ENCODE results near the gene ALOX5. TPM values are rescaled to one million over a fixed set of nuclear protein-coding genes. Genes with fewer than 3 reads are reported as not detected.
"Not testable (repeated sequence)": the region's sequence is repeated elsewhere in the genome, so short reads cannot be mapped to it uniquely, and the experiment has no call there.

Gene ALOX5
- total RNA-seq, 1 experiment from 2014 or later = 3.4 TPM

DNA sequence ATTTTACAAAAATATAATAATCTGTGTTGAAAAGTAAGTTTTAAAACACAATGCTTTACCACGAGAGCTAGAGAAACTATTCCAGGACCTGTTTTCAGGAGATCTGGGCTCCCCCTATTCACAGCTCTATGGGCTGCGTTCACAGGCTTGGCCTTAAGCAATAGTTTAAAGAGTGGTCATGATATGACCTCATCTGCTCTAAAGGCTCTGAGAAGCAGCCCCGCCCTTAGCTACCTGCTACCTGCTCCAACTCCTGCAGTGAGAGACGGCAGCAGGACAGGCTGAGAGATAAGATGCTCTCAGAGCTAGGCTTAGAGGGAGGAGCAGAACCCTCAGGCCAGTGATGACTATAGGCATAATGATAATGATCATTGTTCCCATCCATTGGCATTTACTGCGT lies 12.6 kb downstream of the ALOX5 start:
- no peak for DNase-seq (ENCODE audit: low spot score)
- ChIA-PET POLR2A (no interaction called here), CTCF (no interaction called here)
- no peak overlapping the region for H3K27ac Mint-ChIP-seq
- H3K27me3 Mint-ChIP-seq (ENCODE audit: low read depth) = peaks cover 13% of the 10 kb centered on the region
- H3K4me1 Mint-ChIP-seq = peaks cover 5% of the 10 kb centered on the region; the same call in 1 of the 2 replicates
- H3K9me3 Mint-ChIP-seq = peaks cover 28% of the 10 kb centered on the region
- ATAC-seq = no peak
- H3K36me3 Mint-ChIP-seq = peaks cover 15% of the 10 kb centered on the region
- no peak overlapping the region for H3K4me3 Mint-ChIP-seq
- TF ChIP-seq, protein P1, sequence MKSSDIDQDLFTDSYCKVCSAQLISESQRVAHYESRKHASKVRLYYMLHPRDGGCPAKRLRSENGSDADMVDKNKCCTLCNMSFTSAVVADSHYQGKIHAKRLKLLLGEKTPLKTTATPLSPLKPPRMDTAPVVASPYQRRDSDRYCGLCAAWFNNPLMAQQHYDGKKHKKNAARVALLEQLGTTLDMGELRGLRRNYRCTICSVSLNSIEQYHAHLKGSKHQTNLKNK (CRISPR knock-in tag; IDR thresholded peaks at IDR 0.05) = no peak
- TF ChIP-seq, protein P2, sequence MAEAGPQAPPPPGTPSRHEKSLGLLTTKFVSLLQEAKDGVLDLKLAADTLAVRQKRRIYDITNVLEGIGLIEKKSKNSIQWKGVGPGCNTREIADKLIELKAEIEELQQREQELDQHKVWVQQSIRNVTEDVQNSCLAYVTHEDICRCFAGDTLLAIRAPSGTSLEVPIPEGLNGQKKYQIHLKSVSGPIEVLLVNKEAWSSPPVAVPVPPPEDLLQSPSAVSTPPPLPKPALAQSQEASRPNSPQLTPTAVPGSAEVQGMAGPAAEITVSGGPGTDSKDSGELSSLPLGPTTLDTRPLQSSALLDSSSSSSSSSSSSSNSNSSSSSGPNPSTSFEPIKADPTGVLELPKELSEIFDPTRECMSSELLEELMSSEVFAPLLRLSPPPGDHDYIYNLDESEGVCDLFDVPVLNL (CRISPR knock-in tag; IDR thresholded peaks at IDR 0.05; ENCODE audit: borderline replicate concordance, low read depth) = no peak

DNA sequence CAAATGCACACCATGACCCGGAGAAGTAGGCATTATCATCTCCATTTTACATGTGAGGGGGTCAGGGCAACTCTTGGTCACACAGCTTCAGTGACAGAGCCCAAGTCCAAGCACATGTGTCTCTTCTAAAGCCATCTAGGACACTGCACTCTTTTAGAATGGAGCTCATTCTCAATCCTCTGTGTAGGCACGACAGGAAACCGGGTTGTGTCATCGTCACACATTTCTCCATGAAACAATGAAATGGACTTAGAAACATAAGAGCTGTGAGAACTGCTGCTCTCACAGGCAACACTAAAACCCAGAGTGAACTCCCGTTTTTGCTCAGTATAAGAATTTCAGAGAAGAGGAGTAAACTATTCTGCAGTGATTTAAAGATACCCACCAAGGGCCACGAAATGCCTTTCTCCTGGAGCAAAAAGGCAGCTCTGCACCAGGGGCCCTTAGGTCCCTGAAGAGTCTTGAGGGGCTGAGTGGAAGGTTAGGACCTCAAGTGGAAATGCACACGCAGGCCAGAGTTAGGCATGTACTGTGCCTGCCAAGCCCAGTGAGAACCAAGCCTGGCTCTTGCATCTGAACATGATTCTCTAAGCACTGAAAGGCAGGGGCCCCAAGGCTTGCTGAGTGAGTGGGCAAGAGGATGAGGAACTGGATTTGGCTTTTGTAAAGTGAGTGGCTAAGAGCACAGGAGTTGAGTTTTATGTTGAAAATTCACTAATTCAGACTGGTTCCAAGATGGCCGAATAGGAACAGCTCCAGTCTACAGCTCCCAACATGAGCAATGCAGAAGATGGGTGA lies 13.3 kb downstream of the ALOX5 start:
- TF ChIP-seq, protein P3, sequence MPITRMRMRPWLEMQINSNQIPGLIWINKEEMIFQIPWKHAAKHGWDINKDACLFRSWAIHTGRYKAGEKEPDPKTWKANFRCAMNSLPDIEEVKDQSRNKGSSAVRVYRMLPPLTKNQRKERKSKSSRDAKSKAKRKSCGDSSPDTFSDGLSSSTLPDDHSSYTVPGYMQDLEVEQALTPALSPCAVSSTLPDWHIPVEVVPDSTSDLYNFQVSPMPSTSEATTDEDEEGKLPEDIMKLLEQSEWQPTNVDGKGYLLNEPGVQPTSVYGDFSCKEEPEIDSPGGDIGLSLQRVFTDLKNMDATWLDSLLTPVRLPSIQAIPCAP (CRISPR knock-in tag; IDR thresholded peaks at IDR 0.05) = no peak
- TF ChIP-seq ZNF396 (CRISPR knock-in tag; IDR thresholded peaks at IDR 0.05; ENCODE audit: borderline replicate concordance) = no peak
- no peak for TF ChIP-seq NFYB (CRISPR knock-in tag; conservative IDR thresholded peaks at IDR 0.05; ENCODE audit: low read depth)
- TF ChIP-seq, protein P1 (CRISPR knock-in tag; IDR thresholded peaks at IDR 0.05) = no peak
- TF ChIP-seq, protein P4, sequence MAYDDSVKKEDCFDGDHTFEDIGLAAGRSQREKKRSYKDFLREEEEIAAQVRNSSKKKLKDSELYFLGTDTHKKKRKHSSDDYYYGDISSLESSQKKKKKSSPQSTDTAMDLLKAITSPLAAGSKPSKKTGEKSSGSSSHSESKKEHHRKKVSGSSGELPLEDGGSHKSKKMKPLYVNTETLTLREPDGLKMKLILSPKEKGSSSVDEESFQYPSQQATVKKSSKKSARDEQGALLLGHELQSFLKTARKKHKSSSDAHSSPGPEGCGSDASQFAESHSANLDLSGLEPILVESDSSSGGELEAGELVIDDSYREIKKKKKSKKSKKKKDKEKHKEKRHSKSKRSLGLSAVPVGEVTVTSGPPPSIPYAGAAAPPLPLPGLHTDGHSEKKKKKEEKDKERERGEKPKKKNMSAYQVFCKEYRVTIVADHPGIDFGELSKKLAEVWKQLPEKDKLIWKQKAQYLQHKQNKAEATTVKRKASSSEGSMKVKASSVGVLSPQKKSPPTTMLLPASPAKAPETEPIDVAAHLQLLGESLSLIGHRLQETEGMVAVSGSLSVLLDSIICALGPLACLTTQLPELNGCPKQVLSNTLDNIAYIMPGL (CRISPR knock-in tag; IDR thresholded peaks at IDR 0.05) = no peak
- TF ChIP-seq, protein P5, sequence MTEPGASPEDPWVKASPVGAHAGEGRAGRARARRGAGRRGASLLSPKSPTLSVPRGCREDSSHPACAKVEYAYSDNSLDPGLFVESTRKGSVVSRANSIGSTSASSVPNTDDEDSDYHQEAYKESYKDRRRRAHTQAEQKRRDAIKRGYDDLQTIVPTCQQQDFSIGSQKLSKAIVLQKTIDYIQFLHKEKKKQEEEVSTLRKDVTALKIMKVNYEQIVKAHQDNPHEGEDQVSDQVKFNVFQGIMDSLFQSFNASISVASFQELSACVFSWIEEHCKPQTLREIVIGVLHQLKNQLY (CRISPR knock-in tag; IDR thresholded peaks at IDR 0.05) = no peak
- TF ChIP-seq OVOL2 (CRISPR knock-in tag; IDR thresholded peaks at IDR 0.05; ENCODE audit: borderline replicate concordance) = no peak
- TF ChIP-seq SP1 (CRISPR knock-in tag; conservative IDR thresholded peaks at IDR 0.05) = no peak
- TF ChIP-seq HMGA2 (CRISPR knock-in tag; IDR thresholded peaks at IDR 0.05) = no peak
- TF ChIP-seq, protein P6, sequence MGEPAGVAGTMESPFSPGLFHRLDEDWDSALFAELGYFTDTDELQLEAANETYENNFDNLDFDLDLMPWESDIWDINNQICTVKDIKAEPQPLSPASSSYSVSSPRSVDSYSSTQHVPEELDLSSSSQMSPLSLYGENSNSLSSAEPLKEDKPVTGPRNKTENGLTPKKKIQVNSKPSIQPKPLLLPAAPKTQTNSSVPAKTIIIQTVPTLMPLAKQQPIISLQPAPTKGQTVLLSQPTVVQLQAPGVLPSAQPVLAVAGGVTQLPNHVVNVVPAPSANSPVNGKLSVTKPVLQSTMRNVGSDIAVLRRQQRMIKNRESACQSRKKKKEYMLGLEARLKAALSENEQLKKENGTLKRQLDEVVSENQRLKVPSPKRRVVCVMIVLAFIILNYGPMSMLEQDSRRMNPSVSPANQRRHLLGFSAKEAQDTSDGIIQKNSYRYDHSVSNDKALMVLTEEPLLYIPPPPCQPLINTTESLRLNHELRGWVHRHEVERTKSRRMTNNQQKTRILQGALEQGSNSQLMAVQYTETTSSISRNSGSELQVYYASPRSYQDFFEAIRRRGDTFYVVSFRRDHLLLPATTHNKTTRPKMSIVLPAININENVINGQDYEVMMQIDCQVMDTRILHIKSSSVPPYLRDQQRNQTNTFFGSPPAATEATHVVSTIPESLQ (CRISPR knock-in tag; IDR thresholded peaks at IDR 0.05) = no peak
- CTCF ChIA-PET = no interaction called here
- DNase-seq (ENCODE audit: low spot score) (no peak), ATAC-seq (no peak)
- Mint-ChIP-seq H3K36me3 (peaks cover 15% of the 10 kb centered on the region), H3K27me3 (ENCODE audit: low read depth) (peaks cover 13% of the 10 kb centered on the region), H3K9me3 (peaks cover 28% of the 10 kb centered on the region), H3K27ac (no peak overlapping the region), H3K4me1 (peaks cover 3% of the 10 kb centered on the region; the same call in 1 of the 2 replicates), H3K4me3 (no peak overlapping the region)
- POLR2A ChIA-PET = no interaction called here

DNA sequence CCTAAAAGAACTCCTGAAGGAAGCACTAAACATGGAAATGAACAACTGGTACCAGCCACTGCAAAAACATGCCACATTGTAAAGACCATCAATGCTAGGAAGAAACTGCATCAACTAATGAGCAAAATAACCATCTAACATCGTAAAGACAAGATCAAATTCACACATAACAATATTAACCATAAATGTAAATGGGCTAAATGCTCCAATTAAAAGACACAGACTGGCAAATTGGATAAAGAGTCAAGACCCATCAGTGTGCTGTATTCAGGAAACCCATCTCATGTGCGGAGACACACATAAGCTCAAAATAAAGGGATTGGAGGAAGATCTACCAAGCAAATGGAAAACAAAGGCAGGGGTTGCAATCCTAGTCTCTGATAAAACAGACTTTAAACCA lies 15.7 kb downstream of the ALOX5 start:
- H3K4me1 Mint-ChIP-seq; ATAC-seq; DNase-seq (ENCODE audit: low spot score); H3K4me3 Mint-ChIP-seq; POLR2A ChIA-PET; CTCF ChIA-PET; H3K27ac Mint-ChIP-seq: not testable (repeated sequence)
- H3K27me3 Mint-ChIP-seq (ENCODE audit: low read depth) = peaks cover 13% of the 10 kb centered on the region
- peaks cover 19% of the 10 kb centered on the region for H3K36me3 Mint-ChIP-seq
- peaks cover 39% of the 10 kb centered on the region for H3K9me3 Mint-ChIP-seq

DNA sequence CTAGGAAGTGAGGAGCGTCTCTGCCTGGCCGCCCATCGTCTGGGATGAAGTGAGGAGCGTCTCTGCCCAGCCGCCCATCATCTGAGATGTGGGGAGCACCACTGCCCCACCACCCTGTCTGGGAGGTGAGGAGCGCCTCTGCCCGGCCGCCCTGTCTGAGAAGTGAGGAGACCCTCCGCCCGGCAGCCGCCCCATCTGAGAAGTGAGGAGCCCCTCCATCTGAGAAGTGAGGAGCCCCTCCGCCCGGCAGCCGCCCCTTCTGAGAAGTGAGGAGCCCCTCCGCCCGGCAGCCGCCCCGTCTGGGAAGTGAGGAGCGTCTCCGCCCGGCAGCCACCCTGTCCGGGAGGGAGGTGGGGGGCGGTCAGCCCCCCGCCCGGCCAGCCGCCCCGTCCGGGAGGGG lies 17.6 kb downstream of the ALOX5 start:
- H3K36me3 Mint-ChIP-seq = peaks cover 28% of the 10 kb centered on the region
- ATAC-seq; CTCF ChIA-PET; H3K27ac Mint-ChIP-seq; H3K4me1 Mint-ChIP-seq; H3K4me3 Mint-ChIP-seq; POLR2A ChIA-PET; DNase-seq (ENCODE audit: low spot score): not testable (repeated sequence)
- peaks cover 51% of the 10 kb centered on the region for H3K9me3 Mint-ChIP-seq
- peaks cover 13% of the 10 kb centered on the region for H3K27me3 Mint-ChIP-seq (ENCODE audit: low read depth)

Measured in WTC11 (cell line).